Tibial nerve (tissue), 4 donors: Measurements from ENCODE around the gene SPTB.

Experiments
- CTCF ChIP-seq, 5 experiments: fragments of 200-600 bp in 3 of 5; fragments of 450-650 bp in 2 of 5; sonication (generic) in 3 of 5; IDR thresholded peaks; one replicate each; pipeline ENCODE4 v1.5.1; 2016 to 2019; ENCODE audit warnings: antibody characterized with exemption in 5 of 5, mild to moderate bottlenecking in 3 of 5, moderate library complexity in 2 of 5
- EP300 ChIP-seq, 2 donors: sonication (generic); formaldehyde crosslinking; IDR thresholded peaks; one replicate each; pipeline ENCODE4 v1.6.1; 2017; ENCODE audit warnings: antibody characterized with exemption in 2 of 2, mild to moderate bottlenecking in 1 of 2
- POLR2A ChIP-seq, 2 donors: fragments of 450-650 bp; IDR thresholded peaks; one replicate each; pipeline ENCODE4 v1.6.1; 2017; ENCODE audit warnings: antibody characterized with exemption in 2 of 2, mild to moderate bottlenecking in 2 of 2, moderate library complexity in 2 of 2

GRCh38 chr14:64826333-64826732 is 53.4 kb downstream of the SPTB start:
- TF ChIP-seq CTCF (IDR thresholded peaks at IDR 0.05) (no peak), POLR2A (IDR thresholded peaks at IDR 0.05) (no peak), EP300 (IDR thresholded peaks at IDR 0.05) (no peak)
